Non-pigmented ciliary epithelial cell (primary cell): ENCODE measurements around the gene CD9.

Source experiments
- DNase-seq: peaks from one replicate; pipeline ENCODE4 v3.0.0-alpha.2; 2010; ENCODE audit warnings: low read depth

The CD9 gene

GRCh38 chr12:6275928-6276887 is 76.0 kb downstream of the CD9 start:
- no peak for DNase-seq

- DNase-seq = no peak
Measured at GRCh38 chr12:6276956-6277620, 76.9 kb downstream of the CD9 start.

GRCh38 chr12:6277982-6278438 is 77.8 kb downstream of the CD9 start:
- DNase-seq = no peak

GRCh38 chr12:6278439-6279255 is 78.4 kb downstream of the CD9 start:
- no peak for DNase-seq

GRCh38 chr12:6279256-6279628 is 79.0 kb downstream of the CD9 start:
- DNase-seq = no peak

DNA sequence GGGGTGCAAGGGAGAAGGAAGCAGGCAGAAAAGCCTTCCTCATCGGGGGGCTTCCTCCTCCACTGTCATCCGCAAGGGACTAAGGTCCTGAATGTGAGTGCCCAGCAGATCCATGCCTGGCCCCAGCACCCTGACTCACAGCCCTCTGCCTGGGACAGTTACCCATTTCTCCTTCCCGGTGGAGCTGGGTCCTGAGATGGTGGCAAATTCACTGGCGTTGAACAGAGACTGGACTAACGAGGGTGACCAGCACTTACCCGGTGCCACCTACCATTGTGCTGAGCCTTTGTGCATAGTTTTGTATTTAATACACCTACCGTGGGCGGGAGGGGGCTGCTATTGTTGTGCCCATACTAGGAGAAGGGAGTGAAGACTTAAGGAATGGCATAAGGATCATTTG is 79.4 kb downstream of the CD9 start:
- no peak for DNase-seq

DNA sequence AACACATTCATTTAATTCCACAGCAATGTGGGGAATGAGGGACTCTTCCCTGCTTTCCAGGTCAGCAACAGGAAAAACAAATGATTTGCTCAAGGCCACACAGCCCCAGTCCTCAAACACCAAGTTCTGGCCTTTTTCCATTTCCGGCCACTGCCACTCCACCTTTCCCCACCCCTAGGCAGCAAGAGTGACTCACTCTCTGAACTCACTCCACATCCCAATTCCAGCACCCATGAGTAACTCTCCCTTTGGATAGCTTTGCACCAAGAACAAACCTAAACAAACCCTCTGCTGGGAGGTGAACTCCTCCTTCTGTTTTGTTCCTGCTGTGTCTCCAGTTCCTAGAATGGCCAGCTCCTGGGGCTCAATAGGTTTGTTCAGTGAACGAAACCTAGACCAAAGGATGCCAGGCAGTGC is 79.9 kb downstream of the CD9 start:
- no peak for DNase-seq

GRCh38 chr12:6280672-6281071 is 80.5 kb downstream of the CD9 start:
- no peak for DNase-seq

DNA sequence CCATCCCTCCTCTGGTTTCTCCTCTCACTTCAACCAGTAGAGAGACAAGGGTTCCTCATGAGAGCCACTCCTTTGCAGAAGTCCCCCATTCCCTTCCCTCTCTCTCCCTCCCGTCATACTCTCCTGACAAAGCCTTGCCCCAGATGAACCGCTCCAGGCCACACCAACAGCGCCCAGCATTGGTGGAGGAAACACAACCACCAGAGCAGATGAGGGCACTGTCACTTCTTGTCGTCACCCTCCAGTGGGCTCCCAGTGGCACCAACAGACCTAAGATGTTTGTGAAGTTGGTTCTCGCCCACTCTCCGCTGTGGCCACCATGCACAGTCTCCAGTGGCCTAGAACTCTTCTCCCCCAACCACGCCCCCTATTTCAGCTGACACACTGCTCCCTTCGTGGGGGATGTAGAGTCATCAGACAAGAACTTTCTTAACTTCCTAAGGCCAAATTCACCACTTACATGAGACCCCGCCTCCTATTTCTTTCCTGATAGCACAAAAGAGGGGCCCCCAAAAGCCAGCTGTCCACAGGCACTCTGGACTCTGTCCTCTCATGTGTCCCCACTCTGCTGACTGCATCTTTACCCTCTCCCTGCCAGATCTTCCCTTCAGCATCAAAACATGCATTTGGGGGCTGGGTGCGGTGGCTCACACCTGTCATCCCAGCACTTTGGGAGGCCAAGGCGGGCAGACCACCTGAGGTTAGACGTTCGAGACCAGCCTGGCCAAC is 81.0 kb downstream of the CD9 start:
- DNase-seq = no peak

DNA sequence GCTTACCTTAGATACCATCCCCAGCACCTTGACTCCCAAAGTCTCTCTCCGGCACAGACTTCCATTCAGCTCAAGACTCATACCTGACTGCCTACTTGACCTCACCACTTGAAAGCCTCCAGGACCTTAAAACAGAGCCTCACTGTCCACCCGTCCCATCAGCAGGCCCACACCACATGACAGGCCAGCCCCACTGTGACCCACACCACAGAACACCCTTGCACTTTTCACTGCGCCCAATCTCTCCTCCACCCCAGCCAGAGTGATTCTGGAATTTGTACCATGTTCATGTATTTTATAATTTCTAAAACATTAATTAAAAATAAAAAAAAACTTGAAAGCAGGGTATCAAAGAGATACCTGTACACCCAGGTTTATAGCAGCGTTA is 82.2 kb downstream of the CD9 start:
- DNase-seq = no peak

- no peak for DNase-seq
Measured at GRCh38 chr12:6284273-6284672, 84.1 kb downstream of the CD9 start.

DNA sequence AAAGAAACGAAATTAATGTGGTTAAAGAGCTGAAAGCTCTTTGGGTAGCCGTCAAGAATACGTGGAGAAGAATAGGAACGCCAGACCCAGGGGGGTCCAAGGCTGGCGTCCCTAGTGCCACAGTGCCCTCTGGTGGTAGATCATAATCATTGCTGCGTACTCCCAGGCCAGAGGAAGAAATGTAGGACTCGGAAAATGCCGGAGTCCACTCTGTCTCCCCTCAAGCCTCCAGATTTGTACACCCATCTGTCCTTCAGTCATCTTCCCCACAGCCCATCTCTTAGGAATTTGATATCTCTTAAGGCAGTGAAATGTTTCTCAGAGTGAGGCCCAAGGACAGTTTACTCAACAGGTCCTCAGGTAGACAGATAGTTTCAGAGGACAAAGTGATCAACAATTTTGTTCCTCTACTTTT is 84.9 kb downstream of the CD9 start:
- no peak for DNase-seq

GRCh38 chr12:6285532-6286306 is 85.5 kb downstream of the CD9 start:
- DNase-seq = no peak
